GM19455 (cell line): Measurements from ENCODE around the gene CERK.

ENCODE experiments used
- ATAC-seq: cut with Tn5 transposase; IDR thresholded peaks from one replicate; pipeline ENCODE4 v1.9.1; 2021; ENCODE audit not compliant: unreplicated experiment

The CERK gene

GRCh38 chr22:46732513-46732912, 5.5 kb downstream of the CERK start:
- no peak for ATAC-seq

GRCh38 chr22:46732041-46732379, 6.0 kb downstream of the CERK start:
- ATAC-seq = no peak

- no peak for ATAC-seq
These were observed 6.6 kb downstream of the CERK start for GRCh38 chr22:46731246-46732040.

GRCh38 chr22:46730568-46731245, 7.3 kb downstream of the CERK start:
- ATAC-seq = no peak

- ATAC-seq = no peak
These were observed 9.6 kb downstream of the CERK start for GRCh38 chr22:46728470-46728869.

- no peak for ATAC-seq
These were observed 10.2 kb downstream of the CERK start for GRCh38 chr22:46727813-46728364.

GRCh38 chr22:46726986-46727317, 11.1 kb downstream of the CERK start:
- no peak for ATAC-seq

- ATAC-seq = no peak
These were observed 11.7 kb downstream of the CERK start for GRCh38 chr22:46726066-46726985.

- ATAC-seq = no peak
These were observed 13.0 kb downstream of the CERK start for GRCh38 chr22:46725096-46725495.

- no peak for ATAC-seq
These were observed 14.2 kb downstream of the CERK start for GRCh38 chr22:46723882-46724281.

GRCh38 chr22:46721501-46722085, 16.5 kb downstream of the CERK start:
- no peak for ATAC-seq

- no peak for ATAC-seq
These were observed 18.1 kb downstream of the CERK start for GRCh38 chr22:46719921-46720320.

GRCh38 chr22:46714550-46714949, 23.5 kb downstream of the CERK start:
- ATAC-seq = no peak

GRCh38 chr22:46712288-46712687, 25.8 kb downstream of the CERK start:
- ATAC-seq = no peak

GRCh38 chr22:46710806-46711205, 27.2 kb downstream of the CERK start:
- ATAC-seq = no peak

- no peak for ATAC-seq
These were observed 29.2 kb downstream of the CERK start for GRCh38 chr22:46708766-46709330.

GRCh38 chr22:46707827-46708570, 30.1 kb downstream of the CERK start:
- ATAC-seq = no peak

- no peak for ATAC-seq
These were observed 30.7 kb downstream of the CERK start for GRCh38 chr22:46707305-46707704.

- no peak for ATAC-seq
These were observed 32.0 kb downstream of the CERK start for GRCh38 chr22:46706060-46706459.

- ATAC-seq = no peak
These were observed 34.1 kb downstream of the CERK start for GRCh38 chr22:46703996-46704370.
